GM19193 (cell line): Measurements from ENCODE around the gene DNAI1.

Experiments used
- POLR2A ChIP-seq: IDR thresholded peaks from 4 replicates; pipeline ENCODE4 v1.6.1; 2011; ENCODE audit not compliant: insufficient read depth, insufficient read length; ENCODE audit errors: extremely low read depth

DNAI1 gene

DNA sequence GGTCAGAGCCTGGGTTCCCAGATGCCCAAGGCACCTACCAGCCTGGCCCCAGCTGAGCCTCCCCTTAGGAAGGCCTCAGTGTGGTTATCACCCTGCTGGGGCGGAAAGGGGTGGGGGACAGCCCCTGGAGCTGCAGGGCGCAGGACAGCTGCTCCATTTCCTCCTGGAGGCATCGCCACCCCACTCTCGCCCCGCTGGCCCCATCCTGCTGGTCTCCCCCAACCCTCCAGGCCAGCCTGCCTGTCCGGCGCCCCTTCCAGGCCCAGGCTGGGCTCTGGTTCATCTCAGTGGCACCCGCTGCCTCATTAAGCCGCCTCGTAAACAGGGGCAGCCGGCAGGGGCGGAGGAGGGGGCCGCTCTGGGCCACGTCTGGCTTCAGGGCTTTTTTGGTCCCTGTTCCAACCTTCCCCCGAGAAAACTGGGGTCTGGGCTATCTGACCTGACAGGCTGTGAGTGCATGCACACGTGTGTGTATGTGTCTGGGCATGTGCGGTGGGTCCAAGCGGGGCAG is 95.0 kb downstream of the DNAI1 start:
- no peak for TF ChIP-seq POLR2A

DNA sequence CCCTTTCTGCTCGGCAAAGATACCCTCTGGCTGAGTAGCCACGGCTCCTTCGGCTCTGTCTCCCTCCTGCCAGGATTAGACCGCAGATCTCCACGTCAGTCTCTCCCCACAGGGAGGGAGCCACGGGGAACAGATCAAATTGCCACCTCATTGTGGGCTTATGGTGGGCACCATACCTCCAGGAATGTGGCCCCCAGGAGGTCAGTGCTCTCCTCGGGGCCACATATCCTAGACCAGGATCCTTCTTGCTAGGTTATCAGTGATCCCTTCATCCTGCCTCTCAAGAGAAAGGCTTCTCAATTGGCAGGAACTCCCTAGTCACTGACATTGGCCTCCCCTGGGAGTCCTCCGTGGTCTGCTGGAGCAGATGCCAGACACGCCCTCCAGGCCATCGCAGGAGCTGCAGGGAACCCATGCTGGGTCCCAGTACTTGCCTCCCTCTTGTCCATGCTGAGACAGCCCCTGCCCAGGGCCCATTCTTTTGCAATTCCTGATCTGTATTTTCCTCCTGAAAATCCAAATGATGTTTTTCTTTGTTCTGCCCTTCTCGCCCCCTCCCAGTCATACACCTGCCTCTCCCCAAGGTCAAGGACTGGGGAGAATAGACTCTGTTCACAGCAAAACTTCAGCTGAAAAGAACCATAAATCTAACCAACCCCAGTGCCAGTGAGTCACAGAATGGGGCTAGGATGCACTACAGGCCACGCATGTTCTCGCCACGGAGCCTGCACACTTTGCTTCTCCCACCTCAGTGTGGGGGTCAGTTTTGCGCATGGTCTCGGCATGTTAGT is 95.8 kb downstream of the DNAI1 start:
- no peak for TF ChIP-seq POLR2A

GRCh38 chr9:34555002-34555348 is 96.4 kb downstream of the DNAI1 start:
- TF ChIP-seq POLR2A = no peak

DNA sequence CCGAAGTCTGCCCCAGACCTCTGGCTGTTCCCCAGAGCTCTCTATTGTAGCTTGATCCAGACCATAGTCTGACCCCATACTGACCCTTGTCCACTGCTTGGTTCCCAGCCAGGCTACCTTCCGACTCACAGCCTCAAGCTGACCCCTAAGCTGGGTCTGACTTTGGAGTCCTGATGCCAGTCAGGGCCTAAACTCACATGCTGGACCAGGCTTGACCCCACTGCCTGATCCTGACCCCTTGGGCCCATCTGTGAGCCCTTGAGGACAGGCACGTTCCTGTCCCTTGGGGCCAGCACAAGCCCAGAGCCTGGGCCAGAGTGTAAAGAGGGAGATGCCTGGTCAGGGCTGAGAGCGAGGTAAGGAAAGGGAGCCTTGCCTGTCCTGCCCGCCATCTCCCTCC is 96.9 kb downstream of the DNAI1 start:
- TF ChIP-seq POLR2A = no peak

DNA sequence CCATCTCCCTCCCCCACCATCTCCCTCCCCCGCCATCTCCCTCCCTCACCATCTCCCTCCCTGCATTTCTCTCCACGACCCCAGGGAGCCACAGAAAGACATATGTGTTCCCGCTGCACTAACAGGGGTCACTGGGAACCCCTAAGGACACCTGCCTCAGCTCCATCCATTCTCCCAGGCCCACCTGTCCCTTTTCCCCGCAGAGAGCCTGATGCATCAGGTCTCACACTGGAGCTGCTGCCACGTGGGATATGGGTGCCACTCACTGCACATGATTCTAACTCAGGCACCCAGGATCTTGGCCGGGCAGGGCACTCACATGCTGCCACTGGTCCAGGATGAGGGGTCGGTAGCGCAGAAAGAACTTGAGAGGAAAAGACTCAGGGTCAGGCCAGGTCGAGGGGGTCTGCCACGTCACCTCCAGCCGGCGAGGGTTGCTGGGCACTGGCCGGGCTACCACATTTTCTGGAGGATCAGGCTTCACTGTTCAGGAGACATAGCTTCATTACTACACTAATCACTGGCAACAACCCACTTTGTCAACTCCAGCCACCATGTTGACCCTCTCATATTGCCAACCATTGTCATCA is 97.4 kb downstream of the DNAI1 start:
- TF ChIP-seq POLR2A = no peak

- TF ChIP-seq POLR2A = no peak
Measured at GRCh38 chr9:34556949-34557348, 98.3 kb downstream of the DNAI1 start.

- no peak for TF ChIP-seq POLR2A
Measured at GRCh38 chr9:34557426-34558321, 99.1 kb downstream of the DNAI1 start.

- no peak for TF ChIP-seq POLR2A
Measured at GRCh38 chr9:34558364-34558763, 99.8 kb downstream of the DNAI1 start.

GRCh38 chr9:34558919-34559623 is 100.5 kb downstream of the DNAI1 start:
- TF ChIP-seq POLR2A = no peak

- no peak for TF ChIP-seq POLR2A
Measured at GRCh38 chr9:34559624-34560455, 101.2 kb downstream of the DNAI1 start.

DNA sequence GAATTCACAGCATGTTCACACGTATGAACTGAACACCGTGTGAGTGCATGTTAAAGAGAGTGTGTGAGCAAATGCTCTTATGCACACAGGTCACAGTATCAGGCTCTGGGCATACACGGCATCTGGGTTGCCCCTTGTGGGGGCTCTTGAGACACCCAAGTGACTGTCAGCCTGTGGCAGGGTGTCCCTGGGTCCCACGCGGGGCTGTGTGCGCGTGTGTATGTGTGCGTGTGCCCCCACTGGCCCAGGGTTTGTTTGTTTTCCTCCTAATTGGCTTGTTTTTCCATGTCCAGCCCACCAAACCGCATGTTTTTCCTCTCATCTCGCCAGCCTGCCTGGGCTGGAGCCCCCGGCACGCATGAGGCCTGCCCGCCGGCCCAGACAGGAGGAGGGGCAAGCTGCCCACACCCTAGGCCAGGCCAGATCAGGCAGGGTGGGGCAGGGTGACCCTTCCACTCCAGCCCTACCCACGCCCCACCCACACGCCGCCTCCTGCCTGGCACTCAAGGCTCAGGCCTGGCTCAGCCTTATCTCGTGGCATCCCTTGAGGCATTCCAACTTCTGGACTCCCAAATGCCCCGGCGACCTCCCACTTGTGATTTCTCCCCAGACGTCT is 102.1 kb downstream of the DNAI1 start:
- TF ChIP-seq POLR2A = no peak

- no peak for TF ChIP-seq POLR2A
Measured at GRCh38 chr9:34562135-34562745, 103.6 kb downstream of the DNAI1 start.

DNA sequence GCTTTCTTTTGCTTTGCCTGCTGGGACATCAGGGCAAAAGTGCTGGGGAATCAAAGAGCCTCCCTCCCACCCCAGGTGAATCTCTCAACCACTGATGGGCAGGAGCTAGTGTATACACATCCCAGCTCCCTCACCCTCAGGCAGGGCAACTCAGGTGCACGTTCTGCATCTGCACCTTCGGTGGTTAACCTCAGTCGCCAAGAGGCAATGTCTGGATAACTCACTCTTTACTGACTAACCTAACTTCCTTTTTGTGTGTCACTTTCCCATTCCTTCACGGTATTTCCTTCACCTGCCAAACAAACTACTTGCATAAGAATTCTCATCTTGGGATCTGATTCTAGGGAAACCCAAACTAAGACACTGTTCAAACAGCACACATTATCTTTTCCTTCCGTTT is 104.7 kb downstream of the DNAI1 start:
- no peak for TF ChIP-seq POLR2A
